Activated naive CD8-positive, alpha-beta T cell treated with anti-CD3 and anti-CD28 coated beads, Interleukin-2, amount 10 ng/mL, durations not matched to agents 7 days and 5 days (primary cell): ENCODE measurements around the gene KRT34. TPM values are rescaled to one million over a fixed set of nuclear protein-coding genes. Genes with fewer than 3 reads are reported as not detected.
"Not testable (repeated sequence)": the region's sequence is repeated elsewhere in the genome, so short reads cannot be mapped to it uniquely, and the experiment has no call there.

Experiments used
- ATAC-seq: fragments of 150-1000 bp; cut with Tn5 transposase; one replicate; pipeline ENCODE4 v1.10.0; 2021; ENCODE audit warnings: low read depth, moderate library complexity
- POLR2A ChIA-PET: fragments of 350-600 bp; sonication (Branson Sonifier 250); formaldehyde crosslinking; loops from one replicate; lab custom pipeline; 2021; ENCODE audit warnings: antibody characterized with exemption; lab: Charles Lee
- DNase-seq: peaks from one replicate; pipeline ENCODE4 v3.0.0; 2021
- H3K27ac Mint-ChIP-seq: one replicate; pipeline ENCODE4 v1.8.0; 2022; ENCODE audit warnings: mild to moderate bottlenecking, mixed read lengths
- H3K27me3 Mint-ChIP-seq: one replicate; pipeline ENCODE4 v1.8.0; 2022; ENCODE audit warnings: mild to moderate bottlenecking, moderate library complexity, mixed read lengths
- H3K36me3 Mint-ChIP-seq: one replicate; pipeline ENCODE4 v1.8.0; 2021; ENCODE audit warnings: mild to moderate bottlenecking, mixed read lengths
- H3K4me1 Mint-ChIP-seq: one replicate; pipeline ENCODE4 v1.8.0; 2021; ENCODE audit warnings: mixed read lengths
- H3K4me3 Mint-ChIP-seq: one replicate; pipeline ENCODE4 v1.8.0; 2022; ENCODE audit warnings: mild to moderate bottlenecking, moderate library complexity, mixed read lengths
- H3K9me3 Mint-ChIP-seq: one replicate; pipeline ENCODE4 v1.8.0; 2021; ENCODE audit warnings: mixed read lengths
- total RNA-seq, 2 experiments: library from RNA; stranded (reverse); gene quantifications; one replicate each; pipeline ENCODE4 v1.2.3, GENCODE V29; 2021

KRT34 gene
- not detected for total RNA-seq

DNA sequence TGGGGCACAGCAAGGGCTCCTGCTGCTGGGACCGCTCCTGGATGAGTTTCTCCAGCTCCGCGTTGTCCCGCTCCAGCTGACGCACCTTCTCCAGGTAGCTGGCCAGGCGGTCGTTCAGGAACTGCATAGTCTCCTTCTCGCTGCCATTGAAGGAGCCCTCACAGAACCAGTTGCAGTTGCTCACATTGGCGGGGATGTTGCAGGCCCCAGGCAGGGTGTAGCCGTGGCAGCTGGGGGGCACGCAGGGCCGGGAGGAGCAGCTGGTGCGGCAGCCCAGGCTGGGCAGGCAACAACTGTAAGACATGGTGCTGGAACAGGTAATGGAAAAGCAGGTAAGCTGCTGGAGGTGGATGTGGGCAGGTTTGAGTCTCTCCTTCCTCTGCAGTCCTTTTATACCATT is at the start of gene KRT34:
TSS of gene KRT34 (minus strand) at position 364 of the 400 bp plus-strand sequence. CDS start at position 304, 60 bp downstream.
- H3K4me1 Mint-ChIP-seq, H3K9me3 Mint-ChIP-seq, H3K4me3 Mint-ChIP-seq, H3K36me3 Mint-ChIP-seq, ATAC-seq, H3K27me3 Mint-ChIP-seq, POLR2A ChIA-PET, DNase-seq, H3K27ac Mint-ChIP-seq: not testable (repeated sequence)

DNA sequence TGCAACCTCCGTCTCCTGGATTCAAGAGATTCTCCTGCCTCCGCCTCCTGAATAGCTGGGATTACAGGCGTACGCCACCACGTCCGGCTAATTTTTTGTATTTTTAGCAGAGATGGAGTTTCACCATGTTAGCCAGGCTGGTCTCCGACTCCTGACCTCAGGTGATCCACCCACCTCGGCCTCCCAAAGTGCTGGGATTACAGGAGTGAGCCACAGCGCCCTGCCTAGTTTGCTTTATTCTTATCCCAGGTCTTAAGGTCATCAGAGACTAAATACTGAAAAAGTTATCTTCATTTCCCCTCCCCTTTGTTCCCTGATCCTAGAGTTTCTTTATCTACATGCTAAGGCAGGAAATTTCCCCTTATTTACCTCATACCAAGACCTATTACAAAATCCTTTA is 48.3 kb upstream of the KRT34 start:
- H3K27ac Mint-ChIP-seq, DNase-seq, H3K27me3 Mint-ChIP-seq, ATAC-seq, H3K36me3 Mint-ChIP-seq, H3K4me1 Mint-ChIP-seq, POLR2A ChIA-PET, H3K9me3 Mint-ChIP-seq, H3K4me3 Mint-ChIP-seq: not testable (repeated sequence)

DNA sequence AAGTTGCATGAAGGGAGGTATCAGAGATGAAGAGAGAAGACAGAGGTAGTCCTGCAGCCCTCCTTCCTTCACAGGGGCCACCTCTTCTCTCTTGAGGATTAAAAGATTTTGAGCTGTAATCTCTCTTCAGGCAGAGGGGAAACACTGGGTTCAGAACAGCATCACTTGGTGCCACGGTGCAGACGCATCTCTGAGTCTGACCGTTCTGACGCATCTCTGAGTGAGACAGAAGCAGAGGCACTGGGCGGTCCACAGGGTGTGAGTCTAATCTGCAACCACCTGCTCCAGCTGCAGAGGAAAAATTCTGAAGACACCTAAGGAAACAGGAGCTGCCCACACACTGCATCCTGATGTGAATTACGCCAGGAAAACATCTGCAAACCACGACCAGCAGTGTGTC is 47.6 kb upstream of the KRT34 start:
- no peaks in the 10 kb centered on the region for H3K4me1 Mint-ChIP-seq
- H3K9me3 Mint-ChIP-seq = no peaks in the 10 kb centered on the region
- no peak overlapping the region for H3K4me3 Mint-ChIP-seq
- H3K27me3 Mint-ChIP-seq = peaks cover 3% of the 10 kb centered on the region
- H3K36me3 Mint-ChIP-seq = no peaks in the 10 kb centered on the region
- ATAC-seq (no peak), DNase-seq (no peak)
- H3K27ac Mint-ChIP-seq = no peak overlapping the region
- POLR2A ChIA-PET = no interaction called here

DNA sequence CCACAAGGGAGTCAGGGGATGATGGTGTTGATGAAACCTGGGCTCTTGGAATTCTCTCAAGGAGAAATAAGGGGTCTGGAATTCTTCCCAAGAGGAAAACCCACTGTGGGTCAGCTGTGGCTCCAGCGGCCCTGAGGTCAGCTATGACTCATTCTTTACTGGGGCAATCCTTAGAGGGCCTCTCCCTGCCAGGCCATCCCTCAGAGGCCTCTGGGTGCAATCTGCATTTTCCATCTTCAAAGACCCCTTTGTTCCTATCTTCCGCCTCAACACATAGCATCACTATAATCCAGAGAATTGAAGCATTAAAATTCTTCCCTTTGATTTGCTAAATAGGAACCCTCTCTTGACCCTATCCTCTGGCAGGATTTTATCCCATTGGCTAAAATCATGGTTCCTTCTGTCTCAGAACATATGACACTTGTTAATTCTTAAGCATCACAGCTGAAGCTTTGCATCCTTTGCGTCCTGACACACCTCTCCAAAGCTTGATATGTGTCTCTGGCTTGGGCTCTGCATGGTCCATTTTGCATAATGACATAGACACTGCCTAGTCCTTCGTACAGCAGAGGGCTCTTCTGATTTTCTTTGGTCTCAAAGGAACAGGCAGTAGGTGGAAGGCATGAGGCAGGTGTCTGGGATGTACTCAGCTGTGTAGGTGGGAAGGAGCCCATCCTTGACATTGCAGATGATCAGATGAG is 46.6 kb upstream of the KRT34 start:
- DNase-seq (no peak), ATAC-seq (no peak)
- Mint-ChIP-seq H3K4me1 (no peaks in the 10 kb centered on the region), H3K27me3 (peaks cover 3% of the 10 kb centered on the region), H3K36me3 (no peaks in the 10 kb centered on the region), H3K27ac (no peak overlapping the region), H3K4me3 (no peak overlapping the region), H3K9me3 (no peaks in the 10 kb centered on the region)
- POLR2A ChIA-PET = no interaction called here

DNA sequence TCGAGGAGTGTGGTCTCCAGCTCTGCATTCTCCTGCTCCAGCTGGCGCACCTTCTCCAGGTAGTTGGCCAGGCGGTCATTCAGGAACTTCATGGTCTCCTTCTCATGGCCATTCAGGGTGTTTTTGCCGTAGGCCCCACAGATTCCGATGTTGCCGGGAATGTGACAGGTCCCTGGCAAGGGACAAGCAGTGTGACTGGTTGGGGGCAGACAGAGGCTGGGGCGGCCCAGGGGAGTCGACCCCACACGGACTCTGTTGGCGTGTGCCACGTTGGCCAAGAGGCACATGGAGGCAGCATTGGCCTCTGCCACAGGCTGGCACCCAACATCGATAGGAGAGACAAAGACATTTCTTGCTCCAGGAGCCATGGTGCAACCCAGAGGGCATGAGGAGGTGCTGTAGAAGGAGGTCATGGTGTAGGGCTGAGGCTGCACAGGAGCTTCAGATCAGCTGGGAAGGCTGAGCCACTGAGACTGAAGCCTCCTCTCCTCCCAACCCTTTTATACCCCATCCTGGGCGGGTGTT is 42.1 kb upstream of the KRT34 start, which contains the start of gene KRT37:
TSS of gene KRT37 (minus strand) at position 475 of the 525 bp plus-strand sequence. CDS start at position 413, 62 bp downstream.
- DNase-seq = no peak
- POLR2A ChIA-PET = no interaction called here

DNA sequence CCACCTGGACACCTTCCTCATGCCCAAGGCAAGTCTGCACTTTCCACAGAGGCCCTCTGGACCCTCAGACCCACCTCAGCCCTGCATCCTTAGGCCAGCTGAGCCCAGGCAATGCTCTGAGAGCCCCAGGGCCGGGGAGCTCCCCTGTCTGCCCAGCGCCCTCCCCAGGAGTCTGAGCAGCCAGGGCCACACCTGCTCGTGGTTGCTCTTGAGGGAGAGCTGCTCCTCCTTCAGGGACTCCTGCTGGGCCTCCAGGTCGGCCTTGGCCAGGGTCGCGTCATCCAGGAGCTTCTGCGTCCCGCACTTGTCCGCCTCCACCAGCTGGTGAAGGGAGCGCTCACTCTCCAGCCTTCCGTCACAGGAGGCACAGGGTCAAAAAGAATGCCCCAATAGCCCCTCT is 40.5 kb upstream of the KRT34 start:
- H3K9me3 Mint-ChIP-seq, H3K27ac Mint-ChIP-seq, H3K4me1 Mint-ChIP-seq, H3K36me3 Mint-ChIP-seq, H3K27me3 Mint-ChIP-seq, H3K4me3 Mint-ChIP-seq, ATAC-seq, POLR2A ChIA-PET, DNase-seq: not testable (repeated sequence)

More for the DNA sequence above, 42.1 kb upstream of the KRT34 start, which contains the start of gene KRT37:
- Mint-ChIP-seq H3K36me3 (no peaks in the 10 kb centered on the region), H3K9me3 (no peaks in the 10 kb centered on the region), H3K27ac (no peak within 1 kb of the TSS), H3K4me3 (no peak within 1 kb of the TSS), H3K4me1 (no peaks in the 10 kb centered on the region), H3K27me3 (no peaks in the 10 kb centered on the region)
- ATAC-seq = no peak

DNA sequence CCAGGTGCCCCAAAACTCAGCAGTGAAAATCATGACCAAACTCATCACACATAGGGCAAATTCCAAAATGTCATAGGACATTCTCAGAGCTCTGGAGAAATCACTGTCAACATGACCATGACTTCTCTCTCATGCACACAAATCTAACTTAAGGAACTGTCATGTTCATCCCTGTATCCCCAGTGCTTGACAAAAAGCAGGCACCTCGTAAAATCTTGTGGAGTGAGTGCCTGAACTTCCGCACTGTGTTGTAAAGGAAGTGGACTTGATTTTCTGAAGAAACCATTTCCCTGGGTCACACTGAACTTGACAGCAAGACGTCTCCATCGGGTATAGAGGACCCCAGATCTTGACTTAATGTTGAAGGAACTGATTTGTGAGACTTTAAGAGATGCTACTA is 39.5 kb upstream of the KRT34 start:
- POLR2A ChIA-PET = no interaction called here
- Mint-ChIP-seq H3K27me3 (no peaks in the 10 kb centered on the region), H3K9me3 (no peaks in the 10 kb centered on the region), H3K4me1 (no peaks in the 10 kb centered on the region), H3K4me3 (no peak overlapping the region), H3K27ac (no peak overlapping the region), H3K36me3 (no peaks in the 10 kb centered on the region)
- DNase-seq (no peak), ATAC-seq (no peak)

DNA sequence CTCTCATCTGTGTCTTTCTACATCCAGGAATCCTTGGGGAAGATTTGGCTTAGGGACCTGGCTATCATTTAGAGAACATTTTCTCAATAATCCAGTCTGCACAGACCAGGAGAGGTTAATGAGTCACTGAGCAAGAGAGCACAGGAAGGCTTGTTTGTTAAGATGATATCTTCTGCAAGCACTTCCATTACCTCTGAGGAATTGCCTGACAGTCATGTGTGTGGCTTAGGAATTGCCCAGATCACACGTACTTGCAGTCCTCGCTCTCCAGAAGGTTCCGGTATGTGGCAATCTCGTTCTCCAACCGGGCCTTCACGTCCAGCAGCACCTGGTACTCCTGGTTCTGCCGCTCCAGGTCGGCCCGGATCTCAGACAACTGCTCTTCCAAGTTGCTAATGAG is 39.0 kb upstream of the KRT34 start:
- Mint-ChIP-seq H3K4me1 (no peaks in the 10 kb centered on the region), H3K36me3 (no peaks in the 10 kb centered on the region), H3K9me3 (no peaks in the 10 kb centered on the region), H3K27ac (no peak overlapping the region), H3K27me3 (no peaks in the 10 kb centered on the region), H3K4me3 (no peak overlapping the region)
- ATAC-seq (no peak), DNase-seq (no peak)
- POLR2A ChIA-PET = no interaction called here

DNA sequence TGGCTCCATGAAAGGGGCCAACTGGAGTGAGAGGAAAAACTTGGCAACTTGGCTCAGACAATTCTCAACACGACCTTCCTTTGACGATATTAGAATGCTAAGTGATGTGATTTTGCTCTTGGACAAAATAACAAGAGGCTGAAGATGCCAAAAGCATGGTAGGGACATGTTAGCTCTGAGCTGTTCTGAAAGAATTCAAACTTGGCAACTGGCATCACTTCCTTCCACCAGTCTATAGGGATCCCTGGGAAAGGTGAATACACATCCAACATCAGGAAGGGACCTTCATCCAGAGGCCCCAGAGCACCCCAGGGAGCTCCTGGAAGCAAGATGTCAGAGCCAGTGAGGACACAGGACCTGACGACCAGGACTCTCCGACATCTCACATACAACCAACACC is 38.0 kb upstream of the KRT34 start:
- Mint-ChIP-seq H3K4me3 (no peak overlapping the region), H3K27me3 (no peaks in the 10 kb centered on the region), H3K36me3 (no peaks in the 10 kb centered on the region), H3K9me3 (no peaks in the 10 kb centered on the region), H3K4me1 (no peaks in the 10 kb centered on the region), H3K27ac (no peak overlapping the region)
- POLR2A ChIA-PET = no interaction called here
- DNase-seq = no peak
- no peak for ATAC-seq

DNA sequence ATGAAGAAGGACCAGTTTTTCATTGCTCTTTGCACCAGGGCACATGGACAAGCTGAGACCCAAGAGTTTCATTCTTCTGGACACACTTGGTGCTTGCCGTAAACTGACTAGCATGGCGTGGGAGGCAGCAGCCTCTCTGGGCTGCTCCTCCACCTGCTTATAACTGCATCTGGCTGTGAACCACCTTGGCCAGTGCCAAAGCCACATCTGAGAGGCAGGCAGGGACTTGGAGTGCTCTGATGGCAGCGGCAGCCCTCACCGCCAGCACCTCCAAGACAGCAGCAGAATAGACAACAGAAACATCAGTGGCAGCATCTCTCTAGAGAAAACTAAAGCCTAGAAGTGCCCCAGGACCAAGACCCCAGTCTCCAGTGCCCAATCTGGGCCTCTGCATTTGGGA is 37.6 kb upstream of the KRT34 start:
- POLR2A ChIA-PET = no interaction called here
- H3K36me3 Mint-ChIP-seq = no peaks in the 10 kb centered on the region
- H3K4me1 Mint-ChIP-seq = no peaks in the 10 kb centered on the region
- no peak overlapping the region for H3K4me3 Mint-ChIP-seq
- no peaks in the 10 kb centered on the region for H3K27me3 Mint-ChIP-seq
- no peaks in the 10 kb centered on the region for H3K9me3 Mint-ChIP-seq
- ATAC-seq = no peak
- no peak for DNase-seq
- H3K27ac Mint-ChIP-seq = no peak overlapping the region

DNA sequence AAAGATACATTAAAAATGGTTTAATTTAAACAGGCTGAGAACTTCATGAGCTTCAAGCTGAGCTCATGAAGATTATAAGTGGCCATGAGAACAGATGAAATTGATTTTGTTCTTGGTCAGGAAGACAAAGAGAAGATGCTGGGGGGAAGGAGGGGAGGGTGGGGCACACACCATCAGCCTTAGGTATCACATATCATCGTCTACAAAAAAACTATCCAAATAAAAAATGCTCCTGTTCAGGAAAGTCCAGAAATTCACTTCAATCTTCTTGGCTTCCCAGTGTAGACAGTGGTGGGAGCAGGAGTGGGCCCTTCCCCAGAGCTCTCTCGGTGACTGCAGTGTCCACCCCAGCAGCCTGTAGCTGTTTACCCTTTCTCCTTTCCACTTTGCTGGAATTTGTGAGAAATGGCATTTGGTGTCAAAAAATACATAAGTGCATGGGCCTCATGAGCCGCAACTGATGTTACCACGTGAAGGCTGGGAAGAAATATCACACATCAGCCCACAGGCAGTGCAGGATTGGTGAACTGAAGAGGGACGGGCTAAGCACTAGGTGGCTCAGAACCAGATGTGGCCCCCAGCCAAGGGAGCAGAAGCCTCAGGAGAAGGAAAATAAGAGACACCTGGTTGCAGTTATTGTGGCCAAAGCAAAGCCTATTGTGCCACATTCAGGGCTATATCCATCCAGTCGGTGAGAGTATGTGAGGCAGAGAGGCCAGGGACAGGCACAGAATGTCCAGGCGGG is 36.2 kb upstream of the KRT34 start:
- no peak overlapping the region for H3K4me3 Mint-ChIP-seq
- H3K4me1 Mint-ChIP-seq = no peaks in the 10 kb centered on the region
- no peaks in the 10 kb centered on the region for H3K36me3 Mint-ChIP-seq
- ATAC-seq = no peak
- no peak for DNase-seq
- H3K27ac Mint-ChIP-seq = no peak overlapping the region
- H3K9me3 Mint-ChIP-seq = no peaks in the 10 kb centered on the region
- POLR2A ChIA-PET = no interaction called here
- H3K27me3 Mint-ChIP-seq = no peaks in the 10 kb centered on the region

DNA sequence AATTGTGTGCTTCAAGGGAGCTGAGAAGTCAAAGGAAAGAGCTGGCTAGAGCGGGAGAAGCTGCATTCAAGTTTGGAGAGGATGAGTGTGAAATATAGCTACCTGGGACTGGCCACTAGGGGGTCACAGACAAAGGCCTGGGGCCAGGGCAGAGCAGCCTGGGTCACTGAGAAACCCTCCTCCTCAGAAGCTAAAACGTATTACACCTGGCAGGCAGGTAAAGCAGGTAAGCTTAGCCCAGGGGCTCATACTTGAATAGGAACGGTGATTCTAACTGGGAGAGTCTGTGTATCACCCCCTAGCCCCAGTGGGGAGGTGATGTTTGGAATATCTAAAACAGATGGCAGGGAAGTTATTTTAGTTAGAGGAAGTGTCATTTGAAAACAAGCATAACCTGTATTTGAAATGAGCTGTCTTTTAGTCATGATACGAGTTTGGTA is 35.5 kb upstream of the KRT34 start:
- DNase-seq (no peak), ATAC-seq (no peak)
- POLR2A ChIA-PET = no interaction called here
- Mint-ChIP-seq H3K27ac (no peak overlapping the region), H3K4me1 (no peaks in the 10 kb centered on the region), H3K27me3 (no peaks in the 10 kb centered on the region), H3K9me3 (no peaks in the 10 kb centered on the region), H3K4me3 (no peak overlapping the region), H3K36me3 (no peaks in the 10 kb centered on the region)

DNA sequence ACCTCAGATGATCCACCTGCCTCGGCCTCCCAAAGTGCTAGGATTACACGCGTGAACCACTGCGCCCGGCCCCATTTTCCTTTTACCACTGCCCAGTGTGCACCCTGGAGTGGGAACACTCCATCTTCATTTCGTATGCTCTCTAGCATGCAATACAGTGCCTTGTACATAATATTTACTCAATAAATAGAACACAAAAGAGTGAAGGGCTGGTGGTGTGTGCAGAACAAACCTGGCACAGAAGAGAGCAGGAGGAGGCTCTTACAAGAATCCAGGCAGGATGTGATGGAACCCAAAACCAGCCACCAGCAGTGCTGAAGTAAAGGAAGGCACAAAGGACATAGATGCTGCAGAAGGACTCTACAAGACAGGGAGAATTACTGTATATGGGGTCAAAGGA is 35.0 kb upstream of the KRT34 start:
- H3K27ac Mint-ChIP-seq = no peak overlapping the region
- H3K9me3 Mint-ChIP-seq = no peaks in the 10 kb centered on the region
- no peaks in the 10 kb centered on the region for H3K4me1 Mint-ChIP-seq
- ATAC-seq = no peak
- POLR2A ChIA-PET = no interaction called here
- H3K36me3 Mint-ChIP-seq = no peaks in the 10 kb centered on the region
- DNase-seq = no peak
- peaks cover under 1% of the 10 kb centered on the region for H3K27me3 Mint-ChIP-seq
- H3K4me3 Mint-ChIP-seq = no peak overlapping the region

DNA sequence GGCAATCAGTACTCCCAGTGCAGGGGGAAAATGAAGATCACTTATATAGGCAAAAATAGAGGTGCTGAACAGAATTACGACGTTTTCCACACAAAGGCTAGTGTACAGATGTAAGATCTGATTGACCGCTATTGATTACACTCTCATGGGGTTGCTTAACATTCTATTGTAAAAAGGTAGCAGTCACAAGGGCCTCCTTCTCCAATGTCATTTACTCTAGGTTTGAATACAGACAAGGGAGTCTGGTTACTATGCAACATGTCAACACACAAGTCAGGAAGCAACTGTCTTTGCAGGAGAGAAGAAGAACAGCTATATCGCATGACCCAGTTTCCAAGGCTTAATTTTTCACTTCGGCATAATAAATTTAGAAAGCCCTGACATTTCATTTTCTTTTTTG is 34.4 kb upstream of the KRT34 start:
- Mint-ChIP-seq H3K27me3 (peaks cover 3% of the 10 kb centered on the region), H3K9me3 (peaks cover 2% of the 10 kb centered on the region), H3K4me1 (no peaks in the 10 kb centered on the region), H3K4me3 (no peak overlapping the region), H3K36me3 (no peaks in the 10 kb centered on the region), H3K27ac (no peak overlapping the region)
- no peak for DNase-seq
- POLR2A ChIA-PET = no interaction called here
- ATAC-seq = no peak
